H1 (cell line): Measurements from ENCODE around the gene RNF144A. TPM values are rescaled to one million over a fixed set of nuclear protein-coding genes. Genes with fewer than 3 reads are reported as not detected.

Experiments used
- ASH2L ChIP-seq: fragments of 200-600, 300-600 bp; sonication (generic); IDR thresholded peaks from one replicate; pipeline ENCODE4 v1.7.1; 2017; ENCODE audit warnings: low read length
- BCL11A ChIP-seq, 2 experiments: IDR thresholded peaks; one replicate each; pipeline ENCODE4 v1.6.1; 2011; ENCODE audit warnings: low read depth in 2 of 2, low read length in 2 of 2, mild to moderate bottlenecking in 2 of 2
- CBX8 ChIP-seq: fragments of 300-800, 300-1000 bp; sonication (generic); IDR thresholded peaks from 2 replicates; pipeline ENCODE4 v1.7.1; 2016; ENCODE audit warnings: low read depth, low read length, borderline replicate concordance
- CEBPB ChIP-seq: IDR thresholded peaks from 2 replicates; pipeline ENCODE4 v1.6.1; 2012; ENCODE audit warnings: low read depth, low read length
- CHD7 ChIP-seq: fragments of 300-600 bp; sonication (generic); IDR thresholded peaks from 2 replicates; pipeline ENCODE4 v1.7.1; 2012; ENCODE audit warnings: low read length, moderate library complexity, mild to moderate bottlenecking, inconsistent platforms; ENCODE audit not compliant: insufficient replicate concordance
- MAX ChIP-seq: IDR thresholded peaks from 2 replicates; pipeline ENCODE4 v1.6.1; 2012; ENCODE audit warnings: inconsistent platforms
- SRF ChIP-seq: IDR thresholded peaks from 2 replicates; pipeline ENCODE4 v1.6.1; 2011; ENCODE audit warnings: mild to moderate bottlenecking, low read depth, low read length, moderate library complexity
- TEAD4 ChIP-seq: IDR thresholded peaks from 2 replicates; pipeline ENCODE4 v1.6.1; 2012; ENCODE audit warnings: low read depth, low read length, inconsistent platforms, mixed read lengths
- polyA plus RNA-seq, 7 experiments: library from polyadenylated mRNA; depleted of rRNA in 3 of 7; stranded (reverse) in 5 of 7; unstranded in 2 of 7; fragments of >200 nt in 5 of 7; fragments of 200-250 nt in 2 of 7; gene quantifications; 1 replicate in 5 of 7; 2 replicates in 1 of 7; 4 replicates in 1 of 7; pipeline versions ENCODE4 v1.2.1 to v1.2.3, GENCODE V29; 2011 to 2013; ENCODE audit warnings: missing spikeins in 2 of 7, mixed read lengths in 2 of 7
- total RNA-seq: library from RNA; stranded (reverse); fragmentation: NEBNext Ultra II Directional; extraction: Animal tissue kit (Norgen Biotek cat#: 25700); gene quantifications from 2 replicates; pipeline ENCODE4 v1.2.1, GENCODE V29; 2021

The RNF144A gene
- total and polyA plus RNA-seq, 2 of the 8 experiments (the other 6 are each of a cell fraction or from before 2014, with no cell fraction given) = 14.0 to 15.0 TPM

GRCh38 chr2:7037340-7038333, 120.4 kb downstream of the RNF144A start (continued):
- TF ChIP-seq CBX8 (no peak), SRF (no peak), BCL11A (IDR thresholded peaks at IDR 0.05; ENCODE audit: low read depth in 2 of 2, low read length in 2 of 2) (no peak), CHD7 (no peak), CEBPB (no peak), TEAD4 (peak; percentile 45; the same call in 1 of the 2 replicates), ASH2L (no peak), MAX (peak; percentile 91)
